Measurements from ENCODE around the gene CDKL1. TPM values are rescaled to one million over a fixed set of nuclear protein-coding genes. Genes with fewer than 3 reads are reported as not detected.

The CDKL1 gene
- total and polyA plus RNA-seq, 2 donors (not counting 3 experiments of a cell fraction or from before 2014, with no cell fraction given): 2.6 to 9.7 TPM

- Histone ChIP-seq H3K27me3 (ENCODE audit: control insufficient read depth in 2 of 2, insufficient read depth in 2 of 2, low read length in 2 of 2) (no peaks in the 10 kb centered on the region), H3K9me1 (replicated peaks; ENCODE audit: control insufficient read depth, extremely low read depth, insufficient read depth, low read length) (no peaks in the 10 kb centered on the region), H3K79me2 (ENCODE audit: control insufficient read depth, insufficient read depth, low read length) (peaks cover 3% of the 10 kb centered on the region), H3K9ac (replicated peaks; ENCODE audit: extremely low read depth, insufficient read depth, low read length) (peak within 1 kb of the TSS; percentile 74), H3K9me3 (replicated peaks; ENCODE audit: control insufficient read depth, insufficient read depth, low read length) (no peaks in the 10 kb centered on the region), H4K20me1 (replicated peaks; ENCODE audit: control insufficient read depth, extremely low read depth, insufficient read depth, low read length) (no peaks in the 10 kb centered on the region), H2AFZ (ENCODE audit: low read depth, low read length) (peak within 1 kb of the TSS; percentile 86), H3K4me1 (ENCODE audit: control insufficient read depth, extremely low read depth, insufficient read depth, low read length) (peaks cover 15% of the 10 kb centered on the region), H3K4me2 (ENCODE audit: insufficient read depth, low read length) (peak within 1 kb of the TSS; percentile 97), H3K4me3 (replicated peaks in 1 of 3; ENCODE audit: insufficient read depth in 1 of 3, low read depth in 1 of 3, low read length in 3 of 3) (peak within 1 kb of the TSS; percentile 64 to 83 (median 79)), H3K27ac (ENCODE audit: insufficient read depth, low read depth, low read length) (peak within 1 kb of the TSS; percentile 66), H3K36me3 (ENCODE audit: control insufficient read depth in 2 of 2, extremely low read depth in 1 of 2, insufficient read depth in 2 of 2, low read length in 2 of 2) (no peaks in the 10 kb centered on the region)
- POLR2A ChIA-PET: interaction anchor here (0.6 to 1.1 kb wide), 8 partner anchors 9 to 548 kb away, joined by 3 to 6 read pairs (median 3); partner anchors contain the start of gene CDKL1
- TF ChIP-seq POLR2AphosphoS5 (IDR thresholded peaks at IDR 0.05; ENCODE audit: insufficient read depth, low read depth, low read length) (peak; percentile 84), FOS (IDR thresholded peaks at IDR 0.05; ENCODE audit: borderline replicate concordance, insufficient read depth, low read length) (no peak), CTCF (IDR thresholded peaks at IDR 0.05; ENCODE audit: extremely low read depth in 1 of 2, insufficient read depth in 1 of 2, low read depth in 1 of 2, low read length in 2 of 2) (peak in 1 of 2 donors; percentile 60), JUN (IDR thresholded peaks at IDR 0.05; ENCODE audit: borderline replicate concordance, insufficient read depth, insufficient read length, low read depth) (no peak), MYC (IDR thresholded peaks at IDR 0.05; ENCODE audit: low read depth, low read length) (peak; percentile 11), GATA2 (IDR thresholded peaks at IDR 0.05; ENCODE audit: insufficient read depth, insufficient read length, low read depth, low read length) (no peak), POLR2A (IDR thresholded peaks at IDR 0.05; ENCODE audit: low read depth, low read length) (peak; percentile 91), EZH2 (IDR thresholded peaks at IDR 0.05; ENCODE audit: borderline replicate concordance, low read depth, low read length, severe bottlenecking) (no peak), MAX (IDR thresholded peaks at IDR 0.05; ENCODE audit: insufficient read depth, insufficient read length) (peak; percentile 76)
- FAIRE-seq (peak; percentile 88), DNase-seq (ENCODE audit: low read depth, low spot score) (peak; percentile 95)
- intact Hi-C loops (cut with micrococcal nuclease) (loop anchor here (1.0 to 10.0 kb wide), 4 partner anchors 81 to 523 kb away; partner anchors contain the start of genes NIN, SAV1 and SOS2), dilution Hi-C loops (cut with MboI; ENCODE audit: extremely low pct_ligation_motif_present, low sequenced_read_pairs) (no loop called here)
- BruUV-seq (replicated peaks): no TSS peak
- CTCF ChIA-PET: interaction anchor here (0.6 to 3.0 kb wide), 9 partner anchors 9 to 450 kb away, joined by 3 to 19 read pairs (median 4); partner anchors contain the start of genes ATL1 and MAP4K5
Observed at GRCh38 chr14:50311972-50312733, 84.5 kb downstream of the CDKL1 start, which contains the start of the genes DMAC2L and L2HGDH. Gene DMAC2L (plus strand): TSS chr14:50312324. CDS start chr14:50321488, 9,164 bp downstream. Gene L2HGDH (minus strand): TSS chr14:50312229. CDS start chr14:50312150, 79 bp downstream.

Measured in endothelial cell of umbilical vein (primary cell).